ENCODE results near the gene B2M. TPM values are rescaled to one million over a fixed set of nuclear protein-coding genes. Genes with fewer than 3 reads are reported as not detected.
"Not testable (repeated sequence)": the region's sequence is repeated elsewhere in the genome, so short reads cannot be mapped to it uniquely, and the experiment has no call there.

The B2M gene
- polyA plus RNA-seq, 1 donor: 799 TPM

DNA sequence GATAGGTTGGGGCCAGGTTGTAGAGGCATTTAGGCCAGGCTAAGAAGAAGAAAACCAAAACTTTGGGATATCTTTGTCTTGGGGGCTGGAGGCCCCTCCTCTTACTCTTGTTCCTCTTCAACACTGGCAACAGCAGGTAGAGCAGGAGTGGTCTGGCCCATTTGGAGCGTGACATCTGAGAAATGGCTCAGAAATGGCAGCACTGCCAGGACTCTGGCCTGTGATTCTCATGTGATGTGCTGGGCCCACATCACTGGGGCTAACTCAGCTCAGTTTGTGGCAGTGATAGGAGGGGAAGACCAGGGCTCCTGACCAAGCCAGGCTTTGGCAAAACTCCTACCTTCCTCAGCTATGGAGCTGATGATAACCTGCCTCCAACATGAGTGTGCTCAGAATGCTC lies 18.7 kb upstream of the B2M start:
- no peak for DNase-seq

DNA sequence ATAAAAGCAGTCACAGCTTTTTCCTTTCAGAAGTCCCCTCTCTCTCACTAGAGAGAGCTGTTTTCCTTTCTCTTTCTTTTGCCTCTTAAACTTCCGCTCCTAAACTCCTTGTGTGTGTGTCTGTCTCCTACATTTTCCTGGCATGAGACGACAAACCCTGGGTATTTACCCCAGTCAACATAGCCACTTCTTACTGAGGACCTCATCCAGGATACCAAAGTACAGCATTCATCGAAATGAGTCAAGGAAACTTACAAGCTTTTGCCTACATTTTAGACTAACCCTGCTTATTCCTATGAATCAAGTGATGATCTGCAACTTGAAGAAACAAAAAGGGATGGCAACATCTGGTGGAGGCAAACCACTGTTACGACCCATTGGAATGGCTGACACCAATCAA lies 16.9 kb upstream of the B2M start:
- no peak for DNase-seq

DNA sequence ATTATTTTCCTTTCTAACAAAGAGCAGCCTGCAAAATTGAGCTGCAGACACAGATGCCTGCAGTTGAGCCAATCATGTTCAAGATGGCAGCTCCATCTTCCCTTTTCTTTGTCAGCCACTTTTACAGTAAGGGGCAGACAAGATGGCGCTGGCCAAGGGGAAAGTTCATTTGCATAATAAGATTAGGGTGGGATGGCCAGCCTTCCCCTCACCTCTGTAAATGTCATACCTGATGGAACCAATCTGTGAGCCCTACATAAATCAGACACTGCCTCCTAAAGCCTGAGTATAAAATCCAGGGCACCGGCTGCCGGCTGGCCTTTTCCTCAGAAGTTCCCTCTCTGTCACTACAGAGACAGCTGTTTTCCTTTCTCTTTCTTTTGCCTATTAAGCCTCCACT lies 16.0 kb upstream of the B2M start:
- peak; percentile 28 for DNase-seq

DNA sequence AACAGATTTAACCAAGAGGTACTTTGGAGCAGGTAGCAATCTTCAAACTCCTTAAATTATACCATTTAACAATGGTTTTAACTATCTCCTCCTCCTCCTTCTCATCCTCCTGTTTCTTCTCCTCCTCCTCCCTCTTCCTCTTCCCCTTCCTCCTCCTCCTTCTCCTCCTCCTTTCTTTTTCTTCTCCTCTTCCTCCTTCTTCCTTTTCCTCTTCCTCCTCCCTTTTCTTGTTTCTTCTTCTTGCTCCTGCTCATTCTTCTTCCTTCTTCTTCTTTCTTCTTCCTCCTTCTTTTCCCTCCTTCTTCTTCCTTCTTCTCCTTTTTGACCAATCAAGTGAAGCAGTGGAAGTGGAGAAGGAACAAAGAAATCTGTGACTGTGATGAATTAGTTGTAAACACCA lies 14.3 kb upstream of the B2M start:
- no peak for DNase-seq

DNA sequence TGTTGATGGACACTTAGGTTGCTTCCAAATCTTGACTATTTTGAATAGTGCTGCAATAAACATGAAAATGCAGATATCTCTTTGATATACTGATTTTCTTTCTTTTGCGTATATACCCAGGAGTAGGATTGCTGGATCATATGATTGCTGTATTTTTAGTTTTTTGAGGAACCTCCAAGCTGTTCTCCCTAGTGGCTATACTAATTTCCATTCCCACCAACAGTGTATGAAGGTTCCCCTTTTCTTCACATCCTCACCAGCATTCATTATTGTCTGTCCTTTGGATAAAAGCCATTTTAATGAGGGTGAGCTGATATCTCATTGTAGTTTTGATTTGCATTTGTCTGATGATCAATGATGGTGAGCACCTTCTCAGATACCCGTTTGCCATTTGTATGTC lies 12.7 kb upstream of the B2M start:
- no peak for DNase-seq

DNA sequence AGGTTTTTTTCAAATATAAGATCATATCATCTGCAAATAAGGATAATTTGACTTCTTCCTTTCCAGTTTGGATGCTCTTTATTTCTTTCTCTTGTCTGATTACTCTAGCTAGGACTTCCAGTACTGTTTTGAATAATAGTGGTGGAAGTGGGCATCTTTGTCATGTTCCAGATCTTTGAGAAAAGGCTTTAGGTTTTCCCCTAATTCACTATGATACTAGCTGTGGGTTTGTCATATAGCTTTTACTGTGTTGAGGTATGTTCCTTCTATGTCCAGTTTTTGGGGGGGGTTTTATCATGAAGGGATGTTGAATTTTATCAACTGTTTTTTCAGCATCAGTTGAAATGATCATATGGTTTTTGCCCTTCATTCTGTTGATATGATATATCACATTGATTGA lies 10.6 kb upstream of the B2M start:
- not testable (repeated sequence) for DNase-seq

DNA sequence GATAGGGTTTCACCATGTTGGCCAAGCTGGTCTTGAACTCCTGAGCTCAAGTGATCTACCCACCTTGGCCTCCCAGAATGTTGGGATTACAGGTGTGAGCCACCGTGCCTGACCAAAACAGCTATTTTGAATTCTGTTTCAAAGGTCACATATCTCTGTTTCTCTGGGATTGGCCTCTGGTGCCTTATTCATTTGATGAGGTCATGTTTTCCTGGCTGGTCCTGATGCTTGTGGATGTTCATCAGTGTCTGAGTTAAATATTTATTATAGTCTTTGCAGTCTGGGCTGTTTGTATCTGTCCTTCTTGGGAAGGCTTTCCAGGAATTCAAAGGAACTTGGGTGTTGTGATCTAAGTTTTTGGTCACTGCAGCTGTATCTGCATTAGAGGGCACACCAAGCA lies 5.3 kb upstream of the B2M start:
- no peak for DNase-seq

DNA sequence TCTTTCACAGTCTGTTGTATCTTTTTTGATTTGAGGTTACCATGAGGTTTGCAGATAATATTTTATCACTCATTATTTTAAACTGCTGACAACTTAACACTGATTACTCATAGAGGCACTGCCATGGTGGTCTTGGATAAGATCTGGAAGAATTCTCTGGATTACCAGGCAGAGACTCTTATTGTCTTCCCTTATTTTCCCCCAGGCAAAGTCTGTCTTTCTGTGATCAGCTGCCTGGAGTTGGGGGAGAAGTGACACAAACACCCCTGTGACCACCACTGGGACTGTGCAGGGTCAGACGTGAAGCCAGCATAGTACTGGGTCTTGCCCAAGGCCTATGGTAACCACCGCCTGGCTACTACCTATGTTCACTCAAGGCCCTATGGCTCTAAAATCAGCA lies 4.9 kb upstream of the B2M start:
- no peak for DNase-seq

DNA sequence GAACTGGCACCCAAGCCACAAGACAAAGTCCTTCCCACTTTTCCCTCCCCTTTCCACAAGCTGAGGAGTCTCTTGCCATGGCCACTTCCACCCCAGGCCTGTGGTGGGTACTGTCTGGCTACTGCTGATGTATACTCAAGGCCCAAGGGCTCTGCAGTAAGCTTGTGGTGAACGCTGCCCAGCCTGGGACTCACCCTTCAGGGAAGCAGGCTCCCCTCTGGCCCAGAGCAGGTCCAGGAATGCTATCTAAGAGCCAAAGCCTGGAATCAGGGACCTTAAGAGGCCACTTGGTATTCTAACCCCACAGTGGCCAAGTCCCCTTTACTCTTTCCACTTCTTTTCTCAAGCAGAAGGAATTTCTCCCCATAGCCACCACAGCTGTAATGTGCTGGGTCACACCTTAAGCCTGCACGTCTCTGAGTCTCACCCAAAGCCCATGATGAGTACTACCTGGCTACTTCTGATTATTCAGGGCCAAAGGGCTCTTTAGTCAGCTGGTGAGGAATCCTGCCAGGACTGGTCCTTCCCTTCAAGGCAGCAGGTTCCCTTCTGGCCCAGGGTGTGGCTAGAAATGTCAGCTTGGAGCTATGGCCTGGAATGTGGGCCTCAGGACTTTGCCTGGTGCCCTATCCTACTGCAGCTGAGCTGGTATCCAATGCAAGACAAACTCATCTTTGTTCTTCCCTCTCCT lies 4.2 kb upstream of the B2M start:
- DNase-seq: no peak

DNA sequence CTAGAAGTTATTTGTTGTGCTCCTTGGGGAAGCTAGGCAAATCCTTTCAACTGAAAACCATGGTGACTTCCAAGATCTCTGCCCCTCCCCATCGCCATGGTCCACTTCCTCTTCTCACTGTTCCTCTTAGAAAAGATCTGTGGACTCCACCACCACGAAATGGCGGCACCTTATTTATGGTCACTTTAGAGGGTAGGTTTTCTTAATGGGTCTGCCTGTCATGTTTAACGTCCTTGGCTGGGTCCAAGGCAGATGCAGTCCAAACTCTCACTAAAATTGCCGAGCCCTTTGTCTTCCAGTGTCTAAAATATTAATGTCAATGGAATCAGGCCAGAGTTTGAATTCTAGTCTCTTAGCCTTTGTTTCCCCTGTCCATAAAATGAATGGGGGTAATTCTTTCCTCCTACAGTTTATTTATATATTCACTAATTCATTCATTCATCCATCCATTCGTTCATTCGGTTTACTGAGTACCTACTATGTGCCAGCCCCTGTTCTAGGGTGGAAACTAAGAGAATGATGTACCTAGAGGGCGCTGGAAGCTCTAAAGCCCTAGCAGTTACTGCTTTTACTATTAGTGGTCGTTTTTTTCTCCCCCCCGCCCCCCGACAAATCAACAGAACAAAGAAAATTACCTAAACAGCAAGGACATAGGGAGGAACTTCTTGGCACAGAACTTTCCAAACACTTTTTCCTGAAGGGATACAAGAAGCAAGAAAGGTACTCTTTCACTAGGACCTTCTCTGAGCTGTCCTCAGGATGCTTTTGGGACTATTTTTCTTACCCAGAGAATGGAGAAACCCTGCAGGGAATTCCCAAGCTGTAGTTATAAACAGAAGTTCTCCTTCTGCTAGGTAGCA lies 851 bp upstream of the B2M start:
- no peak for DNase-seq

DNA sequence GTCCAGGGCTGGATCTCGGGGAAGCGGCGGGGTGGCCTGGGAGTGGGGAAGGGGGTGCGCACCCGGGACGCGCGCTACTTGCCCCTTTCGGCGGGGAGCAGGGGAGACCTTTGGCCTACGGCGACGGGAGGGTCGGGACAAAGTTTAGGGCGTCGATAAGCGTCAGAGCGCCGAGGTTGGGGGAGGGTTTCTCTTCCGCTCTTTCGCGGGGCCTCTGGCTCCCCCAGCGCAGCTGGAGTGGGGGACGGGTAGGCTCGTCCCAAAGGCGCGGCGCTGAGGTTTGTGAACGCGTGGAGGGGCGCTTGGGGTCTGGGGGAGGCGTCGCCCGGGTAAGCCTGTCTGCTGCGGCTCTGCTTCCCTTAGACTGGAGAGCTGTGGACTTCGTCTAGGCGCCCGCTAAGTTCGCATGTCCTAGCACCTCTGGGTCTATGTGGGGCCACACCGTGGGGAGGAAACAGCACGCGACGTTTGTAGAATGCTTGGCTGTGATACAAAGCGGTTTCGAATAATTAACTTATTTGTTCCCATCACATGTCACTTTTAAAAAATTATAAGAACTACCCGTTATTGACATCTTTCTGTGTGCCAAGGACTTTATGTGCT lies 527 bp downstream of the B2M start:
- no peak for DNase-seq

DNA sequence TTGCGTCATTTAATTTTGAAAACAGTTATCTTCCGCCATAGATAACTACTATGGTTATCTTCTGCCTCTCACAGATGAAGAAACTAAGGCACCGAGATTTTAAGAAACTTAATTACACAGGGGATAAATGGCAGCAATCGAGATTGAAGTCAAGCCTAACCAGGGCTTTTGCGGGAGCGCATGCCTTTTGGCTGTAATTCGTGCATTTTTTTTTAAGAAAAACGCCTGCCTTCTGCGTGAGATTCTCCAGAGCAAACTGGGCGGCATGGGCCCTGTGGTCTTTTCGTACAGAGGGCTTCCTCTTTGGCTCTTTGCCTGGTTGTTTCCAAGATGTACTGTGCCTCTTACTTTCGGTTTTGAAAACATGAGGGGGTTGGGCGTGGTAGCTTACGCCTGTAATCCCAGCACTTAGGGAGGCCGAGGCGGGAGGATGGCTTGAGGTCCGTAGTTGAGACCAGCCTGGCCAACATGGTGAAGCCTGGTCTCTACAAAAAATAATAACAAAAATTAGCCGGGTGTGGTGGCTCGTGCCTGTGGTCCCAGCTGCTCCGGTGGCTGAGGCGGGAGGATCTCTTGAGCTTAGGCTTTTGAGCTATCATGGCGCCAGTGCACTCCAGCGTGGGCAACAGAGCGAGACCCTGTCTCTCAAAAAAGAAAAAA lies 1.2 kb downstream of the B2M start:
- peak; percentile 64 for DNase-seq

DNA sequence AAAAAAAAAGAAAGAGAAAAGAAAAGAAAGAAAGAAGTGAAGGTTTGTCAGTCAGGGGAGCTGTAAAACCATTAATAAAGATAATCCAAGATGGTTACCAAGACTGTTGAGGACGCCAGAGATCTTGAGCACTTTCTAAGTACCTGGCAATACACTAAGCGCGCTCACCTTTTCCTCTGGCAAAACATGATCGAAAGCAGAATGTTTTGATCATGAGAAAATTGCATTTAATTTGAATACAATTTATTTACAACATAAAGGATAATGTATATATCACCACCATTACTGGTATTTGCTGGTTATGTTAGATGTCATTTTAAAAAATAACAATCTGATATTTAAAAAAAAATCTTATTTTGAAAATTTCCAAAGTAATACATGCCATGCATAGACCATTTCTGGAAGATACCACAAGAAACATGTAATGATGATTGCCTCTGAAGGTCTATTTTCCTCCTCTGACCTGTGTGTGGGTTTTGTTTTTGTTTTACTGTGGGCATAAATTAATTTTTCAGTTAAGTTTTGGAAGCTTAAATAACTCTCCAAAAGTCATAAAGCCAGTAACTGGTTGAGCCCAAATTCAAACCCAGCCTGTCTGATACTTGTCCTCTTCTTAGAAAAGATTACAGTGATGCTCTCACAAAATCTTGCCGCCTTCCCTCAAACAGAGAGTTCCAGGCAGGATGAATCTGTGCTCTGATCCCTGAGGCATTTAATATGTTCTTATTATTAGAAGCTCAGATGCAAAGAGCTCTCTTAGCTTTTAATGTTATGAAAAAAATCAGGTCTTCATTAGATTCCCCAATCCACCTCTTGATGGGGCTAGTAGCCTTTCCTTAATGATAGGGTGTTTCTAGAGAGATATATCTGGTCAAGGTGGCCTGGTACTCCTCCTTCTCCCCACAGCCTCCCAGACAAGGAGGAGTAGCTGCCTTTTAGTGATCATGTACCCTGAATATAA lies 2.0 kb downstream of the B2M start:
- DNase-seq: no peak

DNA sequence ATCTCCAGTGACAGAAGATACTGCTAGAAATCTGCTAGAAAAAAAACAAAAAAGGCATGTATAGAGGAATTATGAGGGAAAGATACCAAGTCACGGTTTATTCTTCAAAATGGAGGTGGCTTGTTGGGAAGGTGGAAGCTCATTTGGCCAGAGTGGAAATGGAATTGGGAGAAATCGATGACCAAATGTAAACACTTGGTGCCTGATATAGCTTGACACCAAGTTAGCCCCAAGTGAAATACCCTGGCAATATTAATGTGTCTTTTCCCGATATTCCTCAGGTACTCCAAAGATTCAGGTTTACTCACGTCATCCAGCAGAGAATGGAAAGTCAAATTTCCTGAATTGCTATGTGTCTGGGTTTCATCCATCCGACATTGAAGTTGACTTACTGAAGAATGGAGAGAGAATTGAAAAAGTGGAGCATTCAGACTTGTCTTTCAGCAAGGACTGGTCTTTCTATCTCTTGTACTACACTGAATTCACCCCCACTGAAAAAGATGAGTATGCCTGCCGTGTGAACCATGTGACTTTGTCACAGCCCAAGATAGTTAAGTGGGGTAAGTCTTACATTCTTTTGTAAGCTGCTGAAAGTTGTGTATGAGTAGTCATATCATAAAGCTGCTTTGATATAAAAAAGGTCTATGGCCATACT lies 4.0 kb downstream of the B2M start:
- no peak for DNase-seq

DNA sequence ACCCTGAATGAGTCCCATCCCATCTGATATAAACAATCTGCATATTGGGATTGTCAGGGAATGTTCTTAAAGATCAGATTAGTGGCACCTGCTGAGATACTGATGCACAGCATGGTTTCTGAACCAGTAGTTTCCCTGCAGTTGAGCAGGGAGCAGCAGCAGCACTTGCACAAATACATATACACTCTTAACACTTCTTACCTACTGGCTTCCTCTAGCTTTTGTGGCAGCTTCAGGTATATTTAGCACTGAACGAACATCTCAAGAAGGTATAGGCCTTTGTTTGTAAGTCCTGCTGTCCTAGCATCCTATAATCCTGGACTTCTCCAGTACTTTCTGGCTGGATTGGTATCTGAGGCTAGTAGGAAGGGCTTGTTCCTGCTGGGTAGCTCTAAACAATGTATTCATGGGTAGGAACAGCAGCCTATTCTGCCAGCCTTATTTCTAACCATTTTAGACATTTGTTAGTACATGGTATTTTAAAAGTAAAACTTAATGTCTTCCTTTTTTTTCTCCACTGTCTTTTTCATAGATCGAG lies 4.5 kb downstream of the B2M start:
- no peak for DNase-seq

DNA sequence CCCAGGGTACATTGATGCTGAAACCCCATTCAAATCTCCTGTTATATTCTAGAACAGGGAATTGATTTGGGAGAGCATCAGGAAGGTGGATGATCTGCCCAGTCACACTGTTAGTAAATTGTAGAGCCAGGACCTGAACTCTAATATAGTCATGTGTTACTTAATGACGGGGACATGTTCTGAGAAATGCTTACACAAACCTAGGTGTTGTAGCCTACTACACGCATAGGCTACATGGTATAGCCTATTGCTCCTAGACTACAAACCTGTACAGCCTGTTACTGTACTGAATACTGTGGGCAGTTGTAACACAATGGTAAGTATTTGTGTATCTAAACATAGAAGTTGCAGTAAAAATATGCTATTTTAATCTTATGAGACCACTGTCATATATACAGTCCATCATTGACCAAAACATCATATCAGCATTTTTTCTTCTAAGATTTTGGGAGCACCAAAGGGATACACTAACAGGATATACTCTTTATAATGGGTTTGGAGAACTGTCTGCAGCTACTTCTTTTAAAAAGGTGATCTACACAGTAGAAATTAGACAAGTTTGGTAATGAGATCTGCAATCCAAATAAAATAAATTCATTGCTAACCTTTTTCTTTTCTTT lies 5.8 kb downstream of the B2M start:
- no peak for DNase-seq

DNA sequence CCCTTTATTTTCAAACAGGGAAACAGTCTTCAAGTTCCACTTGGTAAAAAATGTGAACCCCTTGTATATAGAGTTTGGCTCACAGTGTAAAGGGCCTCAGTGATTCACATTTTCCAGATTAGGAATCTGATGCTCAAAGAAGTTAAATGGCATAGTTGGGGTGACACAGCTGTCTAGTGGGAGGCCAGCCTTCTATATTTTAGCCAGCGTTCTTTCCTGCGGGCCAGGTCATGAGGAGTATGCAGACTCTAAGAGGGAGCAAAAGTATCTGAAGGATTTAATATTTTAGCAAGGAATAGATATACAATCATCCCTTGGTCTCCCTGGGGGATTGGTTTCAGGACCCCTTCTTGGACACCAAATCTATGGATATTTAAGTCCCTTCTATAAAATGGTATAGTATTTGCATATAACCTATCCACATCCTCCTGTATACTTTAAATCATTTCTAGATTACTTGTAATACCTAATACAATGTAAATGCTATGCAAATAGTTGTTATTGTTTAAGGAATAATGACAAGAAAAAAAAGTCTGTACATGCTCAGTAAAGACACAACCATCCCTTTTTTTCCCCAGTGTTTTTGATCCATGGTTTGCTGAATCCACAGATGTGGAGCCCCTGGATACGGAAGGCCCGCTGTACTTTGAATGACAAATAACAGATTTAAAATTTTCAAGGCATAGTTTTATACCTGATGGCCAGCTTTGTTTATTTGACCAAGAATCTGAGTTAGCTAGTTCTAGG lies 7.0 kb downstream of the B2M start:
- DNase-seq: no peak

DNA sequence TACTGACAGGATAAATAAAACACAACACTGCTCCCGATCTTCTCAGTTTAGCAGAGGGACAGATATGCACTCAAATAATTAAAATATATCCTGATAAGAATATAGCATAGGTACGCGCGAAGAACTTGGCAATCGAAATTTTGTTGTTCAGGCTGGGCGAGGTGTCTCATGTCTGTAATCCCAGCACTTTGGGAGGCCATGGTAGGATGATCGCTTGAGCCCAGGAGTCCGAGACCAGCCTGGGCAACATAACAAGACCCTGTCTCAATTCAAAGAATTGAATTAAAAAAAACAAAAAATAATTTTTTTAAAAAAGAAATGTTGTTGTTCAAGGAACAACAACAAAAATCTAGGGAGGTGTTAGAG lies 7.6 kb downstream of the B2M start:
- no peak for DNase-seq

DNA sequence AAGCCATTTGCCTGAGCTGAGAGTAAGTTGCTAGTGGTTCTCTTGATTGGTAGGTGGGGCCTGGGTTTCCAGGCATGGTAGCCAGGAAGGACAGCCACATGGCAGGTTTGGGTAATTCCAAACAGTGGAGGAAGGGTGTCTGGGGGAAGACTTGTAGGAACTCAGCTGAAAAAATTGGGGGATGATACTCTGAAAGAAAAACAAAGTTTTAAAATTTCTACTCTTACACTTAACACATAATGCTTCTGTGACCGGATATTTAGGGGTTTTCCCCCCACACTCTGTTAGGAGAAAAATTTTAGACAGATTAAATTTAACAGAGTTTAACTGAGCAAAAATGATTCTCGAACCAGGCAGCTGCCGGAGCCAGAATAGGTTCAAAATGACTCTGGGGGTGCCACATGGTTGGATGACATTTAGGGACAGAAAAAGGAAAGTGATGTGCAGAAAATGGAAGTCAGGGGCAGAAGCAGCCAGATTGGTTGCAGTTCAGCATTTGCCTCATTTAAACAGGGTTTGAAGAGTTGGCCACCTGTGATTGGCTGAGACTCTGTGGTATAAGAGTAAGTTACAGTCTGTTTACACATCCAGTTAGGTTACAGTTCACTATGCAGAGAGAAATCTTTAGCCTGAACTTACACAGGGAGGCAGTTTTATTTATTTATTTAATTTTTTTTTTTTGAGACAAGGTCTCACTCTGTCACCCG lies 8.1 kb downstream of the B2M start:
- no peak for DNase-seq

Data from left kidney (tissue), 2 donors.